A549 (cell line): ENCODE measurements around the gene CHST13.

Source experiments
- HDAC2 ChIP-seq: fragments of 200-600 bp; sonication (generic); IDR thresholded peaks from 2 replicates; pipeline ENCODE4 v1.6.1; 2016
- KDM5A ChIP-seq: fragments of 200-600 bp; sonication (generic); IDR thresholded peaks from 2 replicates; pipeline ENCODE4 v1.6.1; 2016; ENCODE audit warnings: antibody characterized with exemption, mild to moderate bottlenecking
- TF ChIP-seq, protein P1 (sequence below): fragments of >200 bp; sonication (Bioruptor Twin); formaldehyde crosslinking; IDR thresholded peaks from 3 replicates; pipeline ENCODE4 v1.5.1; 2016

DNA sequence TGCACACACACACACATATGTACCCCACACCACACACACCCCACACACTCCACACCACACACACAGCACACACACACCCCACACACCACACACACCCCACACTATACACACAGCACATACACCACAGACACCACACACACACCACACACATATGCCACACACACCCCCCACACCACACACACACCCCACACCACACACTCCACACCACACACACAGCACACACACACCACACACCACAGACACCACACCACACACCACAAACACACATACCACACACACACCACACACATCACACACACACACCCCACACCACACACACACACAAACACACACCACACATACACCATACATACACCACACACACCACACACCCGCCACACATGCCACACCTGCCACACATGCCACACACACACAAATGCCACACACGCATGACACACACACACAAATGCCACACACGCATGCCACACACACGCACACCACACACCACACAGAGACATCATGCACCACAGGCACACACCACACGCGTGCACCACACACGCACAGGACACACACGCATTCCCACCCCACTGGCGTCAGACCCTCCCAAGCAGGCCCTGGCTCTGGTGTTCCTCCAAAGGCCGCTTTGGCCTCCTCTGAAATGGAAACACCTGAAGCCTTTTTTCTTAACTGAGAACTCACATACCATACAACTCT lies 15.7 kb downstream of the CHST13 start:
- TF ChIP-seq, protein P1, sequence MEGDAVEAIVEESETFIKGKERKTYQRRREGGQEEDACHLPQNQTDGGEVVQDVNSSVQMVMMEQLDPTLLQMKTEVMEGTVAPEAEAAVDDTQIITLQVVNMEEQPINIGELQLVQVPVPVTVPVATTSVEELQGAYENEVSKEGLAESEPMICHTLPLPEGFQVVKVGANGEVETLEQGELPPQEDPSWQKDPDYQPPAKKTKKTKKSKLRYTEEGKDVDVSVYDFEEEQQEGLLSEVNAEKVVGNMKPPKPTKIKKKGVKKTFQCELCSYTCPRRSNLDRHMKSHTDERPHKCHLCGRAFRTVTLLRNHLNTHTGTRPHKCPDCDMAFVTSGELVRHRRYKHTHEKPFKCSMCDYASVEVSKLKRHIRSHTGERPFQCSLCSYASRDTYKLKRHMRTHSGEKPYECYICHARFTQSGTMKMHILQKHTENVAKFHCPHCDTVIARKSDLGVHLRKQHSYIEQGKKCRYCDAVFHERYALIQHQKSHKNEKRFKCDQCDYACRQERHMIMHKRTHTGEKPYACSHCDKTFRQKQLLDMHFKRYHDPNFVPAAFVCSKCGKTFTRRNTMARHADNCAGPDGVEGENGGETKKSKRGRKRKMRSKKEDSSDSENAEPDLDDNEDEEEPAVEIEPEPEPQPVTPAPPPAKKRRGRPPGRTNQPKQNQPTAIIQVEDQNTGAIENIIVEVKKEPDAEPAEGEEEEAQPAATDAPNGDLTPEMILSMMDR: no peak
- TF ChIP-seq HDAC2 (no peak), KDM5A (no peak)
